Measurements from ENCODE around the gene RPH3AL. TPM values are rescaled to one million over a fixed set of nuclear protein-coding genes. Genes with fewer than 3 reads are reported as not detected.

The RPH3AL gene
- total and polyA plus RNA-seq, 9 donors: 5.8 to 43.8 (median 21.0) TPM

DNA sequence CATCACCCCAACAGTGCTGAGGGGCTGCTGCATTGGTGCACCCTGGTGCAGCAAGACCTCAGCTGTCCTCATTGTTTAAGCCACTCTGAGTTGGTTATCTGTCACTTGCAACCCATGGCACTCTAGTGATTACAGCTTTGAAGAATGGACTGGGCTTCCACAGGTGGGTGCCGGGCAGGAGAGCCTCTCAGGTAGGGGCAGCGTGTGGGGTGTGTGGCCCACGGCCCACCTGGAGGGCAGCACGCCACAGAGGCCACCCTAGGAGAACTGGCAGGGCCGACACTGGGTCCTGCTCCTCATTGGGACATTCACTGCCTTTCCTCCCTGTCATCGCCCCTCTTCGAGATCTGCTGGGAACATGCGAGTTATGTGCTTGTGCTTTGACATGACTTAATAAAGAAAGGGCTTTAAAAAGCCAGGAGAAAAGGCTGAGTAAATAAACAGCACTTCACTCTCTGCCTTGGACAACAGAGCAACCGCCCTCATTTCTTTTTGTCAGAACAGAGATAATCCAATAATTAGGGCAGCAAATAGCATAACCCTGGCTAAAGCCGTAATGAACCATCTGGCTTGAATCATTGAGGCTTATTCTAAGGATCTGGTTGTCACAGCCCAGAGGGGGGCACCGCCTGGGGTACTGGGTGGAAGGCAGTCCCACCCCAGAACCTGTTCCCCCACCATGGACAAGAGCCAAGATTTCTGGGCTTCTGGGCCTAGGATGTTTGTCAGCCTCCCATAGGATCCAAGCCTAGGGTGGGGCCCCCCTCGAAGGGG is 174.1 kb downstream of the RPH3AL start:
- H3K27ac ChIP-seq: no peak overlapping the region
- intact Hi-C loops (cut with DNase I): no loop called here

DNA sequence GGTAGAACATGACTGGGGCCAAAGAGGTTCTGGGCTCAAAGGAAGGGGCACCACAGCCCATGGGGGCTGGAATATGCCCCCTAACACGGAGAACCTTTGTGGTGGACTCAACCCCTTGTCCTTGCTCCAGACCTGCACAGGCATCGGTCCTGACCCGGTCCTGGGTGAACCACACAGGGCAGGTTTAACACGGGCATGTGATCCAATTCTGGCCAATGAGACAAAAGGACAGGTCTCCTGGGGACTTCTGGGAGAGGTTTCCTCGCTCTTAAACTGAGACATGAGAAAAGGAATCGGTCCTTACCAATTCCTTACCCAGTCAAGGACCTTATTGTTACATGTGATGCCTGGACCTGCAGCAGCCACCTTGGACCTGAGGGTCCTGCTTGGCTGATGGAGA is 174.8 kb downstream of the RPH3AL start:
- no peak for DNase-seq
- WGBS, 3 donors: 89 to 97% (median 92%) methylated on average over 6 of the region's 6 CpGs
- TF ChIP-seq, protein P1, sequence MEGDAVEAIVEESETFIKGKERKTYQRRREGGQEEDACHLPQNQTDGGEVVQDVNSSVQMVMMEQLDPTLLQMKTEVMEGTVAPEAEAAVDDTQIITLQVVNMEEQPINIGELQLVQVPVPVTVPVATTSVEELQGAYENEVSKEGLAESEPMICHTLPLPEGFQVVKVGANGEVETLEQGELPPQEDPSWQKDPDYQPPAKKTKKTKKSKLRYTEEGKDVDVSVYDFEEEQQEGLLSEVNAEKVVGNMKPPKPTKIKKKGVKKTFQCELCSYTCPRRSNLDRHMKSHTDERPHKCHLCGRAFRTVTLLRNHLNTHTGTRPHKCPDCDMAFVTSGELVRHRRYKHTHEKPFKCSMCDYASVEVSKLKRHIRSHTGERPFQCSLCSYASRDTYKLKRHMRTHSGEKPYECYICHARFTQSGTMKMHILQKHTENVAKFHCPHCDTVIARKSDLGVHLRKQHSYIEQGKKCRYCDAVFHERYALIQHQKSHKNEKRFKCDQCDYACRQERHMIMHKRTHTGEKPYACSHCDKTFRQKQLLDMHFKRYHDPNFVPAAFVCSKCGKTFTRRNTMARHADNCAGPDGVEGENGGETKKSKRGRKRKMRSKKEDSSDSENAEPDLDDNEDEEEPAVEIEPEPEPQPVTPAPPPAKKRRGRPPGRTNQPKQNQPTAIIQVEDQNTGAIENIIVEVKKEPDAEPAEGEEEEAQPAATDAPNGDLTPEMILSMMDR (IDR thresholded peaks at IDR 0.05): no peak
- TF ChIP-seq POLR2A (IDR thresholded peaks at IDR 0.05) (no peak), EP300 (IDR thresholded peaks at IDR 0.05) (no peak)
- H3K9me3 ChIP-seq: no peaks in the 10 kb centered on the region
- H3K36me3 ChIP-seq: no peaks in the 10 kb centered on the region
- H3K4me1 ChIP-seq (ENCODE audit: insufficient read depth): peaks cover 2% of the 10 kb centered on the region
- intact Hi-C loops (cut with DNase I): no loop called here
- no peak overlapping the region for H3K4me3 ChIP-seq
- H3K27ac ChIP-seq: no peak overlapping the region
- H3K27me3 ChIP-seq: peaks cover 5% of the 10 kb centered on the region

More for the DNA sequence above, 174.1 kb downstream of the RPH3AL start:
- DNase-seq: no peak
- TF ChIP-seq, protein P1 (IDR thresholded peaks at IDR 0.05): no peak
- TF ChIP-seq POLR2A (IDR thresholded peaks at IDR 0.05): no peak
- H3K27me3 ChIP-seq: peaks cover 5% of the 10 kb centered on the region
- H3K4me1 ChIP-seq (ENCODE audit: insufficient read depth): peaks cover 2% of the 10 kb centered on the region
- H3K4me3 ChIP-seq: no peak overlapping the region
- 85 to 88% (median 87%) methylated on average over 12 of the region's 12 CpGs for WGBS, 3 donors
- no peaks in the 10 kb centered on the region for H3K36me3 ChIP-seq
- no peaks in the 10 kb centered on the region for H3K9me3 ChIP-seq

DNA sequence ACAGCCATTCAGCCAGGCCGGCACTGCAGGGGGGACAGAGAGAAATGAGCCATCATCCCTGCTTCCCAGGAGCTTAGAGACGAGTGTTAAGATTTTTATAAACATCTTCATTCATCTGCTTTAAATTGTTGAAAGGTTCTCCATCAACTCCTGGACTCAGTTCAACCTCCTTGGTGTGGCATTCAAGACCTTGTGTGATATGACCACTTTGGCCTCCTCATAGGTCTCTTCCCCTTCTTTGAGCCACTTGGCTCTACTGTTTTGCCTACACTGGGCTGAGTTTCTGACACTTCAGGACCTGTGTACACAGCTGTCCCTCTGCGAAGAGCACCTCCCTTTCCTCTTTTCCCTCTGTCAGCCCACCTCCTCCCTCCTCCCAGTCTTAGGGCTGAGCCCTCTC is 175.5 kb downstream of the RPH3AL start:
- 80 to 90% (median 84%) methylated on average over 3 of the region's 3 CpGs for WGBS, 3 donors
- Histone ChIP-seq H3K4me3 (no peak overlapping the region), H3K27ac (no peak overlapping the region), H3K36me3 (no peaks in the 10 kb centered on the region), H3K4me1 (ENCODE audit: insufficient read depth) (peaks cover 2% of the 10 kb centered on the region), H3K9me3 (no peaks in the 10 kb centered on the region), H3K27me3 (peaks cover 5% of the 10 kb centered on the region)
- TF ChIP-seq, protein P1 (IDR thresholded peaks at IDR 0.05): no peak
- TF ChIP-seq POLR2A (IDR thresholded peaks at IDR 0.05) (no peak), EP300 (IDR thresholded peaks at IDR 0.05) (no peak)
- intact Hi-C loops (cut with DNase I): no loop called here
- no peak for DNase-seq

DNA sequence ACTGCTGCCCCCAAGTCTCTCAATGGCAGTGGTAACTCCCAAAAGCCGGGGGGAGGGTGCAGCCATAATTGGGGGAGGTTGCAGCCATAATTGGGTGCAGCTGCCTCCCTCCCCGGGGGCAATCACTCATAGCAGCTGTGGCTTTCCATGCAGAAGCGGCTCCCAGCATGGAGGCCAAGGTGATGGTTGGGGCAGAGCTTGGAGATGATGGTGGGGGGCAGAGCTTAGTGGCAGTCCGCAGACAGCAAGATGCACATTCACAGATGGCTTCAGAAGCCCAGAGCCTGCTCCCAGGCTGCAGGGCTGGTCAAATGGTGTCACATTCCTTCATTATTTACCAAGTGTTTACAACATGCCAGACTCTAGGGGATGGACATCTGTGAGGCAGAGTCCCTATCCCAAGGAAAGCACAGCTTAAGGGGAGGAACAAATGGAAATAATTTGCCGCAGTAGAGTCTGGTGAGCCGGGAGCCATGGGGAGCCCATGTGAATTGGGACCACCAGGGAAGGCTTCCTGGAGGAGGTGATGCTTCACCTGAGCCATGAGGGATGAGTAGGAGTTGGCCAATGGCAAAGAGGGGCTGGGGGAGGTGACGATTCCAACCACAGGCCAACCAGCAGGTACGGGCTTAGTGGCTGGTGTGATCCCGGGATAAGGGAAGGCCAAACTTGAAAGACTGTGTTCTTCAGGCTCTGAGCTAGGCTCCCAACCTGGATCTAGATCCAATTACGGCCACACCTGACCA is 179.3 kb downstream of the RPH3AL start:
- no peaks in the 10 kb centered on the region for H3K27me3 ChIP-seq
- no peak for TF ChIP-seq EP300 (IDR thresholded peaks at IDR 0.05)
- TF ChIP-seq, protein P1 (IDR thresholded peaks at IDR 0.05): no peak
- TF ChIP-seq POLR2A (IDR thresholded peaks at IDR 0.05): no peak
- no peak overlapping the region for H3K27ac ChIP-seq
- H3K4me3 ChIP-seq: no peak overlapping the region
- no peak for DNase-seq
- 81 to 87% (median 83%) methylated on average over 10 of the region's 10 CpGs for WGBS, 3 donors
- no peaks in the 10 kb centered on the region for H3K36me3 ChIP-seq
- H3K9me3 ChIP-seq: no peaks in the 10 kb centered on the region
- no peaks in the 10 kb centered on the region for H3K4me1 ChIP-seq (ENCODE audit: insufficient read depth)
- intact Hi-C loops (cut with DNase I): no loop called here

Data from ovary (tissue), 9 donors.